H1 (cell line): Measurements from ENCODE around the gene ZNF423. TPM values are rescaled to one million over a fixed set of nuclear protein-coding genes. Genes with fewer than 3 reads are reported as not detected.

Experiments
- CTCF ChIA-PET: fragments of 300-600 bp; sonication (Branson Sonifier 250); formaldehyde crosslinking; loops from one replicate; lab custom pipeline; 2021; ENCODE audit not compliant: partially characterized antibody; lab: Charles Lee
- POLR2A ChIA-PET: fragments of 300-600 bp; sonication (Branson Sonifier 250); formaldehyde crosslinking; loops from one replicate; lab custom pipeline; 2021; ENCODE audit warnings: inconsistent platforms; ENCODE audit not compliant: partially characterized antibody; lab: Charles Lee
- DNase-seq, 2 experiments: peaks; one replicate each; pipeline versions ENCODE4 v3.0.0 to v3.0.0-alpha.2; 2010 to 2022; ENCODE audit warnings: low spot score in 2 of 2, low read depth in 1 of 2, mixed read lengths in 1 of 2
- FAIRE-seq: peaks from 2 replicates; lab custom pipeline; 2011; peaks lifted over from hg19 to GRCh38; lab: Jason Lieb, UNC
- H2AFZ ChIP-seq: 2 replicates; pipeline ENCODE4 v1.8.1; 2012; ENCODE audit warnings: low read length, inconsistent platforms
- H2AK5ac ChIP-seq: 2 replicates; pipeline ENCODE4 v1.6.1; 2013; ENCODE audit warnings: low read depth, low read length
- H2BK120ac ChIP-seq: replicated peaks from 2 replicates; pipeline ENCODE3; 2013; ENCODE audit warnings: low read depth, low read length, inconsistent platforms
- H2BK12ac ChIP-seq: 2 replicates; pipeline ENCODE4 v1.6.1; 2013; ENCODE audit warnings: low read depth, low read length
- H2BK15ac ChIP-seq: 2 replicates; pipeline ENCODE4 v1.6.1; 2013; ENCODE audit warnings: low read length
- H2BK20ac ChIP-seq: 2 replicates; pipeline ENCODE4 v1.6.1; 2013; ENCODE audit warnings: low read length
- H2BK5ac ChIP-seq: 2 replicates; pipeline ENCODE4 v1.6.1; 2013; ENCODE audit warnings: low read depth, low read length
- H3K14ac ChIP-seq: 2 replicates; pipeline ENCODE4 v1.6.1; 2013; ENCODE audit warnings: inconsistent platforms; ENCODE audit not compliant: insufficient read length
- H3K18ac ChIP-seq: 2 replicates; pipeline ENCODE4 v1.6.1; 2013; ENCODE audit warnings: low read length; ENCODE audit errors: extremely low read depth
- H3K23ac ChIP-seq: 2 replicates; pipeline ENCODE4 v1.6.1; 2013; ENCODE audit warnings: inconsistent platforms; ENCODE audit not compliant: insufficient read length
- H3K23me2 ChIP-seq: 2 replicates; pipeline ENCODE4 v1.6.1; 2013; ENCODE audit warnings: low read depth, low read length
- H3K27ac ChIP-seq: 2 replicates; pipeline ENCODE4 v1.6.1; 2011; ENCODE audit warnings: low read depth, low read length, inconsistent platforms
- H3K27me3 ChIP-seq, 4 experiments: replicated peaks in 1 of 4; 1 replicate in 1 of 4; 2 replicates in 3 of 4; pipeline versions ENCODE4 v1.6.1 to v1.8.1; 2011 to 2013; ENCODE audit warnings: low read length in 3 of 4, mild to moderate bottlenecking in 3 of 4, inconsistent platforms in 2 of 4, mixed read lengths in 2 of 4, moderate library complexity in 1 of 4; ENCODE audit not compliant: control insufficient read depth in 3 of 4, insufficient read depth in 3 of 4; ENCODE audit errors: extremely low read depth in 1 of 4
- H3K36me3 ChIP-seq, 4 experiments: 2 replicates each; pipeline versions ENCODE4 v1.6.1 to v1.8.1; 2011 to 2013; ENCODE audit warnings: mild to moderate bottlenecking in 4 of 4, low read length in 3 of 4, moderate library complexity in 2 of 4, control low read depth in 1 of 4, inconsistent platforms in 1 of 4; ENCODE audit not compliant: insufficient read depth in 4 of 4, control insufficient read depth in 2 of 4
- H3K4ac ChIP-seq: replicated peaks from 2 replicates; pipeline ENCODE3; 2013; ENCODE audit warnings: low read length, low read depth, mixed read lengths, inconsistent platforms; ENCODE audit not compliant: insufficient read length
- H3K4me1 ChIP-seq, 4 experiments: replicated peaks in 1 of 4; 1 replicate in 1 of 4; 2 replicates in 3 of 4; pipeline versions ENCODE4 v1.6.1 to v1.8.1; 2011 to 2013; ENCODE audit warnings: low read length in 3 of 4, inconsistent platforms in 2 of 4, mixed read lengths in 1 of 4; ENCODE audit not compliant: insufficient read depth in 4 of 4, control insufficient read depth in 3 of 4
- H3K4me2 ChIP-seq, 2 experiments: 2 replicates each; pipeline versions ENCODE4 v1.6.1 to v1.8.1; 2011 to 2013; ENCODE audit warnings: low read depth in 2 of 2, low read length in 2 of 2, control low read depth in 1 of 2, inconsistent platforms in 1 of 2, mild to moderate bottlenecking in 1 of 2; ENCODE audit not compliant: insufficient read depth in 1 of 2
- H3K4me3 ChIP-seq, 4 experiments: fragments of 200-600, 300-600 bp in 1 of 4; sonication (generic), shearing (Covaris generic), sonication (Bioruptor Twin) in 1 of 4; 2 replicates each; pipeline versions ENCODE4 v1.5.1 to v1.8.1; 2011 to 2016; ENCODE audit warnings: low read length in 4 of 4, low read depth in 3 of 4, control low read depth in 2 of 4, inconsistent platforms in 2 of 4, mild to moderate bottlenecking in 2 of 4, mixed read lengths in 1 of 4, moderate library complexity in 1 of 4; ENCODE audit not compliant: insufficient read depth in 2 of 4; ENCODE audit errors: extremely low read depth in 1 of 4
- H3K56ac ChIP-seq: replicated peaks from 2 replicates; pipeline ENCODE3; 2013; ENCODE audit warnings: low read depth, mild to moderate bottlenecking, mixed read lengths, low read length, inconsistent platforms; ENCODE audit not compliant: insufficient read length
- H3K79me1 ChIP-seq: 2 replicates; pipeline ENCODE4 v1.6.1; 2013; ENCODE audit warnings: low read depth, low read length, control low read depth
- H3K79me2 ChIP-seq, 2 experiments: 2 replicates each; pipeline versions ENCODE4 v1.6.1 to v1.8.1; 2012 to 2013; ENCODE audit warnings: low read length in 2 of 2, mild to moderate bottlenecking in 2 of 2, inconsistent platforms in 1 of 2; ENCODE audit not compliant: insufficient read depth in 2 of 2, control insufficient read depth in 1 of 2
- H3K9ac ChIP-seq, 4 experiments: replicated peaks in 1 of 4; 1 replicate in 1 of 4; 2 replicates in 3 of 4; pipeline versions ENCODE4 v1.6.1 to v1.8.1; 2011 to 2013; ENCODE audit warnings: low read depth in 3 of 4, low read length in 3 of 4, control low read depth in 2 of 4, mild to moderate bottlenecking in 2 of 4, moderate library complexity in 2 of 4, inconsistent platforms in 1 of 4; ENCODE audit errors: extremely low read depth in 1 of 4
- H3K9me3 ChIP-seq, 2 experiments: 2 replicates each; pipeline versions ENCODE4 v1.6.1 to v1.8.1; 2012 to 2013; ENCODE audit warnings: mild to moderate bottlenecking in 2 of 2, moderate library complexity in 2 of 2, control low read depth in 1 of 2, inconsistent platforms in 1 of 2, low read depth in 1 of 2, low read length in 1 of 2, mixed read lengths in 1 of 2; ENCODE audit not compliant: insufficient read depth in 2 of 2
- H4K20me1 ChIP-seq, 2 experiments: replicated peaks in 1 of 2; 2 replicates each; pipeline versions ENCODE3 to v1.8.1; 2011 to 2013; ENCODE audit warnings: inconsistent platforms in 2 of 2, low read length in 2 of 2, mild to moderate bottlenecking in 1 of 2; ENCODE audit not compliant: insufficient read depth in 2 of 2, control insufficient read depth in 1 of 2
- H4K5ac ChIP-seq: 2 replicates; pipeline ENCODE4 v1.6.1; 2013; ENCODE audit warnings: low read length, low read depth, mixed read lengths, inconsistent platforms; ENCODE audit not compliant: insufficient read length
- H4K8ac ChIP-seq: 2 replicates; pipeline ENCODE4 v1.8.0; 2013; ENCODE audit warnings: mild to moderate bottlenecking, moderate library complexity, low read length, inconsistent platforms; ENCODE audit not compliant: insufficient read depth; ENCODE audit errors: extremely low read depth
- H4K91ac ChIP-seq: replicated peaks from 2 replicates; pipeline ENCODE3; 2013; ENCODE audit warnings: low read length, mixed read lengths, inconsistent platforms; ENCODE audit not compliant: insufficient read length
- WGBS, 2 experiments: shearing (Covaris generic) in 1 of 2; methylation state at CpG; one replicate each; pipeline versions ENCODE4 v1.1.6 to v1.1.7; 2013 to 2015; ENCODE audit warnings: low lambda C conversion rate in 2 of 2, mixed read lengths in 2 of 2, inconsistent platforms in 1 of 2, low coverage in 1 of 2, missing lambda C conversion rate in 1 of 2; ENCODE audit not compliant: insufficient replicate concordance in 2 of 2, insufficient coverage in 1 of 2, insufficient read length in 1 of 2; ENCODE audit errors: extremely low coverage in 1 of 2, missing lambda C conversion rate in 1 of 2; 5-methylcytosine and 5-hydroxymethylcytosine counted together
- polyA plus RNA-seq, 7 experiments: library from polyadenylated mRNA; depleted of rRNA in 3 of 7; stranded (reverse) in 5 of 7; unstranded in 2 of 7; fragments of >200 nt in 5 of 7; fragments of 200-250 nt in 2 of 7; gene quantifications; 1 replicate in 5 of 7; 2 replicates in 1 of 7; 4 replicates in 1 of 7; pipeline versions ENCODE4 v1.2.1 to v1.2.3, GENCODE V29; 2011 to 2013; ENCODE audit warnings: missing spikeins in 2 of 7, mixed read lengths in 2 of 7
- total RNA-seq: library from RNA; stranded (reverse); fragmentation: NEBNext Ultra II Directional; extraction: Animal tissue kit (Norgen Biotek cat#: 25700); gene quantifications from 2 replicates; pipeline ENCODE4 v1.2.1, GENCODE V29; 2021

Gene ZNF423
- total and polyA plus RNA-seq, 2 of the 8 experiments (the other 6 are each of a cell fraction or from before 2014, with no cell fraction given), result 38.2 to 52.3 TPM

DNA sequence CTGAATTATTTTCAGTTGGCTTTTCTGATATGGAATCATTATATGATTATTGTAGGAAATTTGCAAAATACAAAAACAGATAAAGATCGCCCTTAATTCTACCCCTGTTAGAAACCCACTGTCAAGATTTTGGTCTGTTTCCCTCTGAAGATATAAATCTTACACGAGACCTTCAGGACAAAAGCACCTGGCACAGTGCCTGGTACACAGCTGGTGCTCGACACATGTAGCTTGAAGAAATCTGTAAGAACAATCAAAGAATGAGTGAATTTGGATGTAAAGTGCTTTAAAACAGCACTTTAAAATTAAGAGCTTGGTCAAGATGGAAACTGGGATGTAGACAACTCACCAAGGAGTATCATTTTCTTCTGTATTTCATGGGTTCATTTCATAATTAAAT, 301.2 kb downstream of the ZNF423 start:
- no peak overlapping the region for H3K4ac ChIP-seq
- H4K20me1 ChIP-seq, result peaks cover 0 to 3% of the 10 kb centered on the region in 2 experiments
- H2BK12ac ChIP-seq, result no peak overlapping the region
- H3K14ac ChIP-seq, result no peak overlapping the region
- H2BK15ac ChIP-seq, result no peak overlapping the region
- no peak overlapping the region for H3K18ac ChIP-seq
- no peak overlapping the region for H2AK5ac ChIP-seq
- peaks cover 8% of the 10 kb centered on the region; the same call in 1 of the 2 replicates for H3K23me2 ChIP-seq
- WGBS, 2 experiments, result 88% methylated on average over 3 of the region's 3 CpGs; no CpG with 5 or more reads in 1 of the 2 experiments
- no peak overlapping the region for H2AFZ ChIP-seq
- H3K9me3 ChIP-seq, result no peaks in the 10 kb centered on the region
- no peak overlapping the region for H3K56ac ChIP-seq
- H4K91ac ChIP-seq, result no peak overlapping the region
- no peak overlapping the region for H2BK120ac ChIP-seq
- H3K27me3 ChIP-seq, result no peaks in the 10 kb centered on the region; a peak in 2 of 7 replicates
- H3K79me2 ChIP-seq, result no peaks in the 10 kb centered on the region
- CTCF ChIA-PET, result interaction anchor here (1.0 to 13.1 kb wide), 14 partner anchors 9 to 154 kb away, joined by 3 to 165 read pairs (median 9); no protein-coding TSS in a partner anchor
- FAIRE-seq (no peak), DNase-seq (no peak)
- H4K8ac ChIP-seq, result no peak overlapping the region
- H3K4me2 ChIP-seq, result no peak overlapping the region
- no peak overlapping the region for H4K5ac ChIP-seq
- H3K23ac ChIP-seq, result no peak overlapping the region
- H2BK20ac ChIP-seq, result no peak overlapping the region
- no peaks in the 10 kb centered on the region for H3K36me3 ChIP-seq
- H3K9ac ChIP-seq, result no peak overlapping the region
- peaks cover 4% of the 10 kb centered on the region for H3K79me1 ChIP-seq
- no peak overlapping the region for H3K4me3 ChIP-seq
- no peak overlapping the region for H2BK5ac ChIP-seq
- POLR2A ChIA-PET, result no interaction called here
- H3K27ac ChIP-seq, result no peak overlapping the region
- H3K4me1 ChIP-seq, result peaks cover 9 to 25% (median 19%) of the 10 kb centered on the region in 4 experiments
